Measurements from ENCODE around the gene CXCL9. TPM values are rescaled to one million over a fixed set of nuclear protein-coding genes. Genes with fewer than 3 reads are reported as not detected.
"Not testable (repeated sequence)": the region's sequence is repeated elsewhere in the genome, so short reads cannot be mapped to it uniquely, and the experiment has no call there.

Gene CXCL9
- total RNA-seq: 0.22 TPM
- long read RNA-seq: 0 reads

- no peaks in the 10 kb centered on the region for H3K9me3 ChIP-seq (replicated peaks)
- H3K4me1 ChIP-seq: peaks cover 12% of the 10 kb centered on the region
- no peak within 1 kb of the TSS for H3K27ac ChIP-seq (replicated peaks)
- H3K27me3 ChIP-seq (ENCODE audit: low read depth): no peaks in the 10 kb centered on the region
- no peaks in the 10 kb centered on the region for H3K36me3 ChIP-seq
- intact Hi-C loops (cut with micrococcal nuclease): no loop called here
- no peak for TF ChIP-seq CTCF (IDR thresholded peaks at IDR 0.05; ENCODE audit: borderline replicate concordance)
- no peak within 1 kb of the TSS for H3K4me3 ChIP-seq
- no peak for DNase-seq
Observed at GRCh38 chr4:76007089-76007862, at the start of gene CXCL9. CXCL9 (minus strand) TSS chr4:76007509; CDS start chr4:76007449, 60 bp downstream.

DNA sequence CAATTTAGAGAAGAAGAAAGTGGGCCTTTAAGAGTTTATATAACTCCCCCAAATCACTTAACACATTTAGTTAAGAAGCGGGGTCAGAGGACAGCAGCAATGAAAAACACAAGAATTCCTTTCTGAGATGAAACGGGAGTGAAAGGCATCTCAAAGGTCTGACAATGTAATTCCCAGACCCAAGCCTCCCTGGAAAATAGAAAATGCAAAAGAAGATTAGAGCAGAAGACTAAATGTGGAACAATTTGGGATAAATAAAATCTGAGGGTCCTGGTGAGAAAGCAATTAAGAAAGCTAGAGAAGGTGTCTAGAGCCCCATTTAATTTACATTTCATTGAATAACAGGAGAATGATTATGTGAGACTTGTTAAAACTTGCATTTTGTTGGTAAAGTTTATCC lies 48.1 kb upstream of the CXCL9 start:
- H3K4me1 ChIP-seq: no peaks in the 10 kb centered on the region
- H3K36me3 ChIP-seq: no peaks in the 10 kb centered on the region
- intact Hi-C loops (cut with micrococcal nuclease): no loop called here
- no peaks in the 10 kb centered on the region for H3K9me3 ChIP-seq (replicated peaks)
- no peak overlapping the region for H3K27ac ChIP-seq (replicated peaks)
- peaks cover 16% of the 10 kb centered on the region for H3K27me3 ChIP-seq (ENCODE audit: low read depth)
- H3K4me3 ChIP-seq: no peak overlapping the region
- DNase-seq: no peak
- no peak for TF ChIP-seq CTCF (IDR thresholded peaks at IDR 0.05; ENCODE audit: borderline replicate concordance)

DNA sequence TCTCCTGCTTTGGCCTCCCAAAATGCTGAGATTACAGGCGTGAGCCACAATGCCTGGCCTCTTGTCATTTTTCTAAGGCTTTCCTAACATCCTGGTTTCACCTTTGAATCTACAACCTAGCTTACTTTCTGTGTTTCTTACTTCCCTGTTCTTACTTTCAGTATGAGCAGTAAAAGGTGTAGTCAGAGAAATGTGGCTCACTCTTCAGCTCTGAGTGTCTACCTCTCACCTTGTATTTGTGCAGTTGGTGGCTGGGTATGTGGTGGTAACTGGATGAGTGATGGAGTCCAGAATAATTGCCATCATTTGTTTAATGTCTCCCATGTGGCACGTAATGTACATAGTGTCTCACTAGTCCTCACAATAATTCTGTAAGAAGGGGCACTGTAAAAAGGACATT lies 47.7 kb upstream of the CXCL9 start:
- intact Hi-C loops (cut with micrococcal nuclease): no loop called here
- TF ChIP-seq CTCF (IDR thresholded peaks at IDR 0.05; ENCODE audit: borderline replicate concordance): no peak

DNA sequence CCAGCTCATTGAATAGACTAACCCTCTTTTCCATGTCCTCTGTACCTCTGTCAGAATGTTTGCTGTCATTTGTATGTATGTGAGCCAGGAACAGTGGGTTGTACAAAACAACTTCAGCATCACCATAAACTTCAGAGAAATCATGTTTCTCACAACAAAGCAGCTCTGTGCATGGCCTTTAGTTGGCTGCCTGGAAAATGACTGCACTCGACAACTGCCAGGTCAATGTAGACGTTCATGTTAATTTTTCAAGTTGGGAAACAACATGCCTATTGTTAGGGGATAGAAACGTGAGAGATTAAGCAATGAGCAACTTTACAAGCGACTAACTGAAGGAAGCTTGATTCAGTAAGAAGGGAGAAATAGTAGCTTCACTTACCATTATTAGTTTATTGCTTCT lies 46.4 kb upstream of the CXCL9 start:
- no peak for TF ChIP-seq CTCF (IDR thresholded peaks at IDR 0.05; ENCODE audit: borderline replicate concordance)
- H3K4me1 ChIP-seq: no peaks in the 10 kb centered on the region
- H3K36me3 ChIP-seq: no peaks in the 10 kb centered on the region
- no peak for DNase-seq
- H3K4me3 ChIP-seq: no peak overlapping the region
- H3K27me3 ChIP-seq (ENCODE audit: low read depth): peaks cover 16% of the 10 kb centered on the region
- H3K9me3 ChIP-seq (replicated peaks): no peaks in the 10 kb centered on the region
- H3K27ac ChIP-seq (replicated peaks): no peak overlapping the region
- intact Hi-C loops (cut with micrococcal nuclease): no loop called here

More for the DNA sequence above, 47.7 kb upstream of the CXCL9 start:
- Histone ChIP-seq H3K4me1 (no peaks in the 10 kb centered on the region), H3K4me3 (no peak overlapping the region), H3K36me3 (no peaks in the 10 kb centered on the region), H3K27ac (replicated peaks) (no peak overlapping the region), H3K27me3 (ENCODE audit: low read depth) (peaks cover 16% of the 10 kb centered on the region), H3K9me3 (replicated peaks) (no peaks in the 10 kb centered on the region)
- no peak for DNase-seq

- H3K27me3 ChIP-seq (ENCODE audit: low read depth); intact Hi-C loops (cut with micrococcal nuclease); DNase-seq; H3K4me3 ChIP-seq; H3K9me3 ChIP-seq (replicated peaks); H3K4me1 ChIP-seq; H3K36me3 ChIP-seq; H3K27ac ChIP-seq (replicated peaks): not testable (repeated sequence)
Observed at GRCh38 chr4:76050560-76051050, 43.3 kb upstream of the CXCL9 start.

DNA sequence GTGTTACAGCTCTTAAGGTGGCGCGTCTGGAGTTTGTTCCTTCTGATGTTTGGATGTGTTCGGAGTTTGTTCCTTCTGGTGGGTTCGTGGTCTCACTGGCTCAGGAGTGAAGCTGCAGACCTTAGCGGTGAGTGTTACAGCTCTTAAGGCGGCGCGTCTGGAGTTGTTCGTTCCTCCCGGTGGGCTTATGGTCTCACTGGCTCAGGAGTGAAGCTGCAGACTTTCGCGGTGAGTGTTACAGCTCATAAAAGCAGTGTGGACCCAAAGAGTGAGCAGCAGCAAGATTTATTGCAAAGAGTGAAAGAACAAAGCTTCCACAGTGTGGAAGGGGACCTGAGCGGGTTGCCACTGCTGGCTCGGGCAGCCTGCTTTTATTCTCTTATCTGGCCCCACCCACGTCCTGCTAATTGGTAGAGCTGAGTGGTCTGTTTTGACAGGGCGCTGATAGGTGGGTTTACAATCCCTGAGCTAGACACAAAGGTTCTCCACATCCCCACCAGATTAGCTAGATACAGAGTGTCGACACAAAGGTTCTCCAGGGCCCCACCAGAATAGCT lies 42.6 kb upstream of the CXCL9 start:
- DNase-seq; H3K36me3 ChIP-seq; intact Hi-C loops (cut with micrococcal nuclease); H3K27ac ChIP-seq (replicated peaks); H3K27me3 ChIP-seq (ENCODE audit: low read depth); H3K9me3 ChIP-seq (replicated peaks); H3K4me1 ChIP-seq; H3K4me3 ChIP-seq: not testable (repeated sequence)

DNA sequence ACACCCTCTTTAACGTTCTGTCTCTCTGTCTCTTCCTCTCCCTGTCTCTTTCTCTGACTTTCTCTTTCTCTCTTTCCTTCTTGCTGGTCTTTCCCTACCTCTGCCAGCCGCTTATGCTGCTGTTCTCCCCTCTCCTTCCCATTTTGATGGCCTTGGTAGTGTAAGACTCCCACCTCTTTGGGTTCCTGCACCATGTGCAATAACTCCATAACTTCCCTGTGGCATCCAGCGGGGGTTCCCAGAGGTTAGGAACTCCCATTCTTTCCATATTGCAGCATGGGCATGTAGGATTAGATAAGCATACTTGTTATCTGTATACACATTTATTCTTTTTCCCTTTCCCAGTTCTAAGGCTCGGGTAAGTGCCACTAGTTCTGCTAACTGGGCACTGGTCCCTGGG lies 37.4 kb upstream of the CXCL9 start:
- DNase-seq; H3K4me1 ChIP-seq; H3K27ac ChIP-seq (replicated peaks); H3K4me3 ChIP-seq; H3K36me3 ChIP-seq; H3K27me3 ChIP-seq (ENCODE audit: low read depth); intact Hi-C loops (cut with micrococcal nuclease); H3K9me3 ChIP-seq (replicated peaks): not testable (repeated sequence)

DNA sequence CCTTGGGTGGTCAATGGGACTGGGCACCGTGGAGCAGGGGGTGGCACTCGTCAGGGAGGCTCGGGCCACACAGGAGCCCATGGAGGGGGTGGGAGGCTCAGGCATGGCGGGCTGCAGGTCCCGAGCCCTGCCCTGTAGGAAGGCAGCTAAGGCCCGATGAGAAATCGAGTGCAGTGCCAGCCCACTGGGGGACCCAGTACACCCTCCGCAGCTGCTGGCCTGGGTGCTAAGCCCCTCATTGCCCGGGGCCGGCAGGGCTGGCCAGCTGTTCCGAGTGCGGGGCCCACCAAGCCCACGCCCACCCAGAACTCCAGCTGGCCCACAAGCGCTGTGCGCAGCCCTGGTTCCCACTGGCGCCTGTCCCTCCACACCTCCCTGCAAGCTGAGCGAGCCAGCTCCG lies 36.0 kb upstream of the CXCL9 start:
- H3K4me1 ChIP-seq; H3K9me3 ChIP-seq (replicated peaks); H3K27ac ChIP-seq (replicated peaks); H3K27me3 ChIP-seq (ENCODE audit: low read depth); H3K36me3 ChIP-seq; DNase-seq; intact Hi-C loops (cut with micrococcal nuclease); H3K4me3 ChIP-seq: not testable (repeated sequence)

GRCh38 chr4:76042241-76042998 lies 35.1 kb upstream of the CXCL9 start:
- DNase-seq; H3K27ac ChIP-seq (replicated peaks); H3K9me3 ChIP-seq (replicated peaks); H3K36me3 ChIP-seq; intact Hi-C loops (cut with micrococcal nuclease); H3K27me3 ChIP-seq (ENCODE audit: low read depth); H3K4me3 ChIP-seq; H3K4me1 ChIP-seq: not testable (repeated sequence)

Measured in left ventricle myocardium inferior (tissue), 1 donor.